Measurements from ENCODE around the gene LLPH.

GRCh38 chr12:66162701-66163100 is 32.2 kb upstream of the LLPH start:
- TF ChIP-seq, protein P1, sequence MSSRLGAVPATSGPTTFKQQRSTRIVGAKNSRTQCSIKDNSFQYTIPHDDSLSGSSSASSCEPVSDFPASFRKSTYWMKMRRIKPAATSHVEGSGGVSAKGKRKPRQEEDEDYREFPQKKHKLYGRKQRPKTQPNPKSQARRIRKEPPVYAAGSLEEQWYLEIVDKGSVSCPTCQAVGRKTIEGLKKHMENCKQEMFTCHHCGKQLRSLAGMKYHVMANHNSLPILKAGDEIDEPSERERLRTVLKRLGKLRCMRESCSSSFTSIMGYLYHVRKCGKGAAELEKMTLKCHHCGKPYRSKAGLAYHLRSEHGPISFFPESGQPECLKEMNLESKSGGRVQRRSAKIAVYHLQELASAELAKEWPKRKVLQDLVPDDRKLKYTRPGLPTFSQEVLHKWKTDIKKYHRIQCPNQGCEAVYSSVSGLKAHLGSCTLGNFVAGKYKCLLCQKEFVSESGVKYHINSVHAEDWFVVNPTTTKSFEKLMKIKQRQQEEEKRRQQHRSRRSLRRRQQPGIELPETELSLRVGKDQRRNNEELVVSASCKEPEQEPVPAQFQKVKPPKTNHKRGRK (CRISPR knock-in tag; IDR thresholded peaks at IDR 0.05) = no peak
- TF ChIP-seq ZNF20 (CRISPR knock-in tag; IDR thresholded peaks at IDR 0.05) (no peak), ZNF354B (CRISPR knock-in tag; IDR thresholded peaks at IDR 0.05) (no peak)
- TF ChIP-seq, protein P2, sequence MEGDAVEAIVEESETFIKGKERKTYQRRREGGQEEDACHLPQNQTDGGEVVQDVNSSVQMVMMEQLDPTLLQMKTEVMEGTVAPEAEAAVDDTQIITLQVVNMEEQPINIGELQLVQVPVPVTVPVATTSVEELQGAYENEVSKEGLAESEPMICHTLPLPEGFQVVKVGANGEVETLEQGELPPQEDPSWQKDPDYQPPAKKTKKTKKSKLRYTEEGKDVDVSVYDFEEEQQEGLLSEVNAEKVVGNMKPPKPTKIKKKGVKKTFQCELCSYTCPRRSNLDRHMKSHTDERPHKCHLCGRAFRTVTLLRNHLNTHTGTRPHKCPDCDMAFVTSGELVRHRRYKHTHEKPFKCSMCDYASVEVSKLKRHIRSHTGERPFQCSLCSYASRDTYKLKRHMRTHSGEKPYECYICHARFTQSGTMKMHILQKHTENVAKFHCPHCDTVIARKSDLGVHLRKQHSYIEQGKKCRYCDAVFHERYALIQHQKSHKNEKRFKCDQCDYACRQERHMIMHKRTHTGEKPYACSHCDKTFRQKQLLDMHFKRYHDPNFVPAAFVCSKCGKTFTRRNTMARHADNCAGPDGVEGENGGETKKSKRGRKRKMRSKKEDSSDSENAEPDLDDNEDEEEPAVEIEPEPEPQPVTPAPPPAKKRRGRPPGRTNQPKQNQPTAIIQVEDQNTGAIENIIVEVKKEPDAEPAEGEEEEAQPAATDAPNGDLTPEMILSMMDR (CRISPR knock-in tag; IDR thresholded peaks at IDR 0.05) = no peak
